ENCODE data around the gene NXNL2.

The NXNL2 gene

DNA sequence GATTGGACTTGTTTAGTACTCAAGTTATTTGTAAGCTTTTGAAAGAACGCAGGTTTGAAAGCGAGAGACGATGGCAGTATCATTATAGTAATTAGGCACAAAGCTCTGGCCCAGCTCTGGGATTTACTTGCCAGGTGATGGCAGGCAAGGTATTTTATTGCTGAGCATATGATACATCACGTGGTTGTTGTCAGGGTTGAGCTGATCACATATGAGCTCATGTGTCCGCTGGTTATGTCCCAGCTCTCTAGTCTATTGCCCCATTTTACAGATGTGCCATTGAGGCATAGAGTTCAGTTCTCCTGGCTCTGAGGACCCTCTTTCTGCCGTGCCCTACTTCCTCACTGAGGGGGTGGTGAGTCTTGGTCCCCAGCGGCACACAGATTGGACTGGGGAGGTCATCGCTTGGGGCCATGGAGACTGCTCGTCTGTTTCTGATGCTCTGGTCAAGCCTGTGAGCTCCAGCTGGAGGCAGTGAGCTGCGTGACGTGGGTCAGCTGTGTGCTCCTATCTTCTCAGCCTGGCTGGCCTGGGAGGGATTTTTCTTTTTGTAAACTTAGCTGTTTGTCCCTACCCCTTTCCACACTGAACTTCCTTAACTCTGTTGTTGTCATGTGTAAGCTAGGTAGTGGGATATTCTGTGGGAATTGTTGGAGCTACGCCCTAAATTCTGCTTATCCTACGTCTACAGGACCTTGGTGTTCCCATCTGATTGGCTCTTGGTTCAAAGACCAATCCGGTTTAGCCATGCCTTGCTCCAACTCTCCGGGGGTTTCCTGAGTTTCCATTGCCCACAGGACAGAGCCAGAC is 2.2 kb downstream of the NXNL2 start:
- H3K36me3 ChIP-seq (ENCODE audit: insufficient read depth, low read length) = no peaks in the 10 kb centered on the region
- no peak overlapping the region for H2AFZ ChIP-seq (ENCODE audit: low read depth, low read length)
- H3K9me3 ChIP-seq (ENCODE audit: low read length) = peaks cover 4% of the 10 kb centered on the region
- H3K27me3 ChIP-seq (ENCODE audit: insufficient read depth, low read length) = peaks cover 36% of the 10 kb centered on the region
- peaks cover 12% of the 10 kb centered on the region for H3K4me1 ChIP-seq (ENCODE audit: insufficient read depth, low read length)
- no peak overlapping the region for H3K4me3 ChIP-seq (ENCODE audit: low read length)

DNA sequence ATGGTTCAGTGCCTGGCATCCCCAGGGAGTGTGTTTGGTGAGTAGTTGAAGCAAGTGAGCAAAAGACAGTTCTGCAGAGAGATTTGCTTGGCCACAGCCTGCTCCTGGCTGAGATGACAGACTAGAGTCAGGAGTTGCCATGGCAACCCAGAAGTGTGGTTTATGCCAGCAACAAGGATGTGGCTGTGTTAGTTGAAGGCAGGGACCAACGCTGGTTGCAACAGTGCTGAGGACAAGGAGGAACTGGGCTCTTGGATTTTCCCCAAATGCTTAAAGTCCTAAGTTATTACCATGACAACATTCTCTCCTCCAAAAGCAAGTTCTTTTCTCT is 2.7 kb downstream of the NXNL2 start:
- peaks cover 31% of the 10 kb centered on the region for H3K27me3 ChIP-seq (ENCODE audit: insufficient read depth, low read length)
- peaks cover 12% of the 10 kb centered on the region for H3K4me1 ChIP-seq (ENCODE audit: insufficient read depth, low read length)
- H3K4me3 ChIP-seq (ENCODE audit: low read length) = no peak overlapping the region

DNA sequence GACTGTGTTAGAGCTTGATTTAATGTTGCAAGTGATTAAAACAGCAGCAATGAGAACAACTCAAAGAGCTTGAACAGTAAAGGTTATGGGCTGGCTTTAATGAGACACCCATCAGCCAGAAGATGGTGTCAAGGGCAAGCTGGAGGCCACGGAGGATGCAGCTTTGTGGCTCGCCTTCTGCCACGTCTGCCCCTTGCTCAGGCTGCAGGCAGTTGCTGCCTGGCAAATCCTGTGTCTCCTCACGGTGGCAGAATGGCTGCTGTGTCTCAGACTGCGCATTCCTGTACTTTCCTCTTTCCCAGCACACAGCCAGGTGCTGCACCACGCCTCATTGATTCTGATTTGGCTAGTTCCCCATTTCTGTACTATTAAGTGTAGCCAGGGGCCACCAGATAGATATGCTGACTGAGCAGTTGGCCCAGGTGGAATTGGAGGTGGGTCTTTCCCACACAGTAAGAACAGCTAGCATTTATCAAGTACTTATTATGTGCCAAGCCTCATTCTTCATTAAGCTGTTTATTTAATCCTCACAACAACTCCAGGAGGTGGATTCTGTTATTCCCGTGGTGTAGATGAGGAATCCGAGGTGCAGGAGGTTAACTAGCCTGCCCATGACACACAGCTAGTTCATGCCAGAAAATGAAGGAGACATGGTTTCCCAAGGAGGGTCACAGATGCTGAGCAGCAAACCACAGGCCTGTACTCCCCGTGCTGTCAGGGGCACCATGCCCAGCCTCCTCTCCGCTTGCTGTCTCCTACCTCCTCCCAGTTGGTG is 3.5 kb downstream of the NXNL2 start:
- no peak overlapping the region for H3K4me3 ChIP-seq (ENCODE audit: low read length)
- H3K9me3 ChIP-seq (ENCODE audit: low read length) = no peaks in the 10 kb centered on the region
- H3K27me3 ChIP-seq (ENCODE audit: insufficient read depth, low read length) = peaks cover 24% of the 10 kb centered on the region
- H3K36me3 ChIP-seq (ENCODE audit: insufficient read depth, low read length) = no peaks in the 10 kb centered on the region
- peaks cover 12% of the 10 kb centered on the region for H3K4me1 ChIP-seq (ENCODE audit: insufficient read depth, low read length)
- H2AFZ ChIP-seq (ENCODE audit: low read depth, low read length) = no peak overlapping the region

More for the DNA sequence above, 2.7 kb downstream of the NXNL2 start:
- Histone ChIP-seq H3K9me3 (ENCODE audit: low read length) (peaks cover 4% of the 10 kb centered on the region), H2AFZ (ENCODE audit: low read depth, low read length) (no peak overlapping the region), H3K36me3 (ENCODE audit: insufficient read depth, low read length) (no peaks in the 10 kb centered on the region)

DNA sequence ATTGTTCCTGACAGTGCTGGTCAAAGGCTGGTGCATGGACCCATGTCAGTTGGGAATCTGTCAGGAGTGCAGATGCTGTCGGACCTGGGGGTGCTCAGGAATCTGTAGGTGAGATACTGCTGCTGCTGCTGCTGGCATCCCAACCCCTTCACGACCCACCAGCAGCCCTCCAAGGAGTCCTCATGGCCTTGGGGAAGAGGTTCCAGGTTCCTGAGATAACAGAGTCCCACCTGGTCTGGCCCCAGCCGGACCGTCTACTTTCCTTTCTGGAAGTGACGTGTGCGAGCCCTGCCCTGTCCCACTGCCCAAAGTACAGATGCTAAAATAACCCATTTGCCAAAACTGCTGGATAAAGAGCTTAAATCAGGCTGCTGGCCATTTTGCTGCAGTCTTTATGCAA is 4.3 kb downstream of the NXNL2 start:
- Histone ChIP-seq H3K27me3 (ENCODE audit: insufficient read depth, low read length) (peaks cover 18% of the 10 kb centered on the region), H3K4me1 (ENCODE audit: insufficient read depth, low read length) (peaks cover 12% of the 10 kb centered on the region), H3K4me3 (ENCODE audit: low read length) (no peak overlapping the region), H2AFZ (ENCODE audit: low read depth, low read length) (no peak overlapping the region), H3K9me3 (ENCODE audit: low read length) (no peaks in the 10 kb centered on the region), H3K36me3 (ENCODE audit: insufficient read depth, low read length) (no peaks in the 10 kb centered on the region)

DNA sequence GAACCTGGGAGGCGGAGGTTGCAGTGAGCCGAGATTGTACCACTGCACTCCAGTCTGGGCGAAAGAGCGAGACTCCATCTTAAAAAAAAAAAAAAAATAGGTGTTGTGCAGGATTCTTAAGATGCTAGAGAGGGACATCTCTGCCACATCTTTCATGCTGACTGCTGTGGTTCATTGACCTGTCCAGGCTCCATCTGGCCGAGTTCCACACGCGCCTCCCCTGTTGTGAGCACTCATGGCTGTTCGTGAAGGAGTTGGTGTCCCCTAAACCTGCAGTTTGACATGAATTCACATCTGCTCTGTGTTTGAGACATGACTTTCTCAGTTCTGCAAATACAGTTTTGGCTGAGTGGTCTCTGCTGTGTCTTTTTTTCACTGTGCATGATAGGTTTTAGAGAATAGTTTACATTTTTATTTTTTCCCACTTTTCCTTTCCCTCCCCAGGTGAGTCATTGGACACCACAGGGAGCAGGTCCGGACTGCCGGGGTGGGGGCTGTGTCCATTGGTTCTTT is 5.3 kb downstream of the NXNL2 start:
- Histone ChIP-seq H3K4me1 (ENCODE audit: insufficient read depth, low read length) (peaks cover 12% of the 10 kb centered on the region), H3K4me3 (ENCODE audit: low read length) (no peak overlapping the region), H3K27me3 (ENCODE audit: insufficient read depth, low read length) (peaks cover 13% of the 10 kb centered on the region)

DNA sequence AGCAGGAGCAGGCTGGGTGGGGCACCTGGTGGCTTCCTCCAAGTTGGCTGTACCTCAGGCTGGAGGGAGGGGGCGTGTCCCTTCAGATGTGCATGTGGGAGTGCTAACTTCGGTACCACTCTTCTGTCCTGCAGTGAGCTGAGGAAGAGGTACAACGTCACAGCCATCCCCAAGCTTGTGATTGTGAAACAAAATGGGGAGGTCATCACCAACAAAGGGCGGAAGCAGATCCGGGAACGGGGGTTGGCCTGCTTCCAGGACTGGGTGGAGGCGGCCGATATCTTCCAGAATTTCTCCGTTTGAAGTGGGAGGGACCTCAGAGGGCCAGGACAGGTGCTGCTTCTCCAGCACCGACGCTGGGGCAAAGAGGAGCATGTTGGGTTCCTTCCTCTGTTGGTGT is 9.3 kb downstream of the NXNL2 start:
- H3K27me3 ChIP-seq (ENCODE audit: insufficient read depth, low read length) = no peaks in the 10 kb centered on the region

More for the DNA sequence above, 5.3 kb downstream of the NXNL2 start:
- Histone ChIP-seq H3K36me3 (ENCODE audit: insufficient read depth, low read length) (no peaks in the 10 kb centered on the region), H2AFZ (ENCODE audit: low read depth, low read length) (no peak overlapping the region), H3K9me3 (ENCODE audit: low read length) (no peaks in the 10 kb centered on the region)

DNA sequence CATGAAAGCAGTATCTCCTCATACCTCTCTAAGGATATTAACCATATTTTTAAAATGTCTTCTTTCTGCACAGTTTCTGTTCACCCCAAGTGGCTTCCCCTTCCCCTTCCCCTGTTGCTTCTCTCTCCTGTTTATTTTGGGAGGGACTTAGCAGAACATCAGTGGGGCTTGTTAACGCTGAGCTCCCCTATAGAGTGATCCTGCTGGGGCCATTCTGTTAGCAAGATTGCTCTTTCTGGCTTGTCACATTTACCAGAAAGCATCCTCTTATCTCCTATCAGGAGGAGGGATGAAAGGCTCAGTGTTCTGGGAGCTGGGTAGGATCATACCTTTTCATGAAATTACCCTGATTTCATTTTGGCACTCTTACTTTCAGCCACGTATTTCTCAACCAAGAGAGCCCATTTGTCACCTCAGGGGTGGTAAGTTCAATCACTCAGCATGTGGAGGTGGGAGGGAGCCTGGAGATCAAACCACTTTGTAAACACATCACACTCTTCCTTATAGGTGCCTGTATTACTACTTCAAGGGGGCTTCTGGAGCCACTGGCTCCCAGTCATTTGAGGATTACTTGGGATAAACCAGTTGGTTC is 16.7 kb downstream of the NXNL2 start:
- Histone ChIP-seq H3K4me3 (ENCODE audit: low read length) (no peak overlapping the region), H2AFZ (ENCODE audit: low read depth, low read length) (no peak overlapping the region), H3K27me3 (ENCODE audit: insufficient read depth, low read length) (no peaks in the 10 kb centered on the region), H3K4me1 (ENCODE audit: insufficient read depth, low read length) (no peaks in the 10 kb centered on the region), H3K9me3 (ENCODE audit: low read length) (no peaks in the 10 kb centered on the region), H3K36me3 (ENCODE audit: insufficient read depth, low read length) (no peaks in the 10 kb centered on the region)

More for the DNA sequence above, 9.3 kb downstream of the NXNL2 start:
- no peak overlapping the region for H2AFZ ChIP-seq (ENCODE audit: low read depth, low read length)
- H3K36me3 ChIP-seq (ENCODE audit: insufficient read depth, low read length) = no peaks in the 10 kb centered on the region
- no peaks in the 10 kb centered on the region for H3K9me3 ChIP-seq (ENCODE audit: low read length)
- H3K4me1 ChIP-seq (ENCODE audit: insufficient read depth, low read length) = no peaks in the 10 kb centered on the region
- H3K4me3 ChIP-seq (ENCODE audit: low read length) = no peak overlapping the region

DNA sequence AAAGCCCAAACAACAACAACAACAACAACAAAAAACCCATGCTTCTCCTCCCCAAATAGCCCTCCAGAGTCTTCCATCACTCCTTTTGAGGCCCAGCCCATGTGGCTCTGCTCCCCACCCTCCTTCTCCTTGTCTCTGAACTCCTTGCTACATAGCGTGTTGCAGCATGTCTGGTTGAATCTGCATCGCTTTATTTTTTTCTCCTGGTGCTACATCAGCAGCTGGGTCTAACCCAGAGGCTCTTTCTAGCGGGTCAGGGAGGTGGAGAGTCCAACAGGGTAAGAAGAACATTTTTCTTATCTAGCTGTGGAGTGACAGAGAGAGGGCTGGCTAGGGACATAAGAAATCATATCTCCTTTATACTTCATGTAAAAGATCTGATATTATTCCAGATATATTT is 18.4 kb downstream of the NXNL2 start:
- Histone ChIP-seq H3K36me3 (ENCODE audit: insufficient read depth, low read length) (no peaks in the 10 kb centered on the region), H3K4me3 (ENCODE audit: low read length) (no peak overlapping the region), H2AFZ (ENCODE audit: low read depth, low read length) (no peak overlapping the region), H3K27me3 (ENCODE audit: insufficient read depth, low read length) (no peaks in the 10 kb centered on the region), H3K4me1 (ENCODE audit: insufficient read depth, low read length) (no peaks in the 10 kb centered on the region), H3K9me3 (ENCODE audit: low read length) (no peaks in the 10 kb centered on the region)

DNA sequence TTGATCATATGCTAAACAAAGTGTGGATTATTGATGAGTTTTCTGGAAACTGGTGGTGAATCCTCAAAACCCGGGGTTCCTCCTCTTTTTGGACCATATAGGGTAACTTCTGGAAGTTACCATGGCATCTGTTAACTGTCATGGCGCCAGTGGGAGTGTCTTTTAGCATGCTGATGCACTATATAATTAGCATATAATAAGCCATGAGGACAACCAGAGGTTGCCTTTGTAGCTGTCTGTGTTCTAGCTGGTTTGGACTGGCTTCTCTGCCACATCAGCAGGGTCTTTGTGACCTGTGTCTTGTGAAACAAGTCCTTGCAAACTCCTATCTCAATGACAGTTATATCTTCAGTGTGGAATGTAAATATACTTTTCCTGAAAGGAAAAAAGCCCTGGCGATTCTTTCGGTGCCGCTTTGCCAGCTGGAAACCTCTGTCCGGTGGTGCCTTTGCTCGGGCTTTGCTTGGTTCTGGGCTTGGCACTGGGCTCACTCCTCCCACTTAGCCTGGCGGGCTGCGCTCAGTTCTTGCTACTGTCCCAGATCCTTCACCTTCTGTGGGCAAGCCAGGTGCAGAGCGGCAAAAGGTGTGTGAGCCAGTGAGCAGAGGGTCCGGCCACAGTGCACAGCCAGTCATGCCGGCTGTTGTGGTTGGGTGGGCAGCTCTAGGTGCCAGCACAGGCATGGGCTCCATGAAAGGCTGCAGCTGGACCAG is 20.4 kb downstream of the NXNL2 start:
- no peak overlapping the region for H3K4me3 ChIP-seq (ENCODE audit: low read length)
- no peaks in the 10 kb centered on the region for H3K9me3 ChIP-seq (ENCODE audit: low read length)
- H2AFZ ChIP-seq (ENCODE audit: low read depth, low read length) = peak overlapping the region; percentile 23
- no peaks in the 10 kb centered on the region for H3K4me1 ChIP-seq (ENCODE audit: insufficient read depth, low read length)
- no peaks in the 10 kb centered on the region for H3K27me3 ChIP-seq (ENCODE audit: insufficient read depth, low read length)
- no peaks in the 10 kb centered on the region for H3K36me3 ChIP-seq (ENCODE audit: insufficient read depth, low read length)

DNA sequence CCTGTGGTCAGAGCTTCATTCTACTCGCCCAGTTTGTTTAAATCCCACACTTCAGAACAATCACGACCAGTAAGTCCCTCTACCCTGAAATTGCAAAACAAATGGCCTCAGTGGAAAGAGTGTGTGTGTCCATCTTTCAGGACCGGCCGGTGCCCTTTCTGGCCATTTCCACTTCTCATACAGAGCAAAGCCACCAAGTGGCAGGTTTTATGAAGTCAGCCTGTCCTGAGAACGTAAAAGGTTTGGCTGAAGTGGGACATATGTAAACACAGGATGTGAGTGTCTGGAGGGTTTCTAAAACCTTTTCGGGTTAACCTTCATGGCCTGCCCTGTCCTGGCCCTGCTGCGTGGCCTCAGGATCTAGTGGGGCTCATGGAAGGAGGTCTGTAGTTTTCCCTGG is 24.7 kb downstream of the NXNL2 start:
- Histone ChIP-seq H3K4me3 (ENCODE audit: low read length) (no peak overlapping the region), H2AFZ (ENCODE audit: low read depth, low read length) (no peak overlapping the region), H3K36me3 (ENCODE audit: insufficient read depth, low read length) (no peaks in the 10 kb centered on the region), H3K27me3 (ENCODE audit: insufficient read depth, low read length) (no peaks in the 10 kb centered on the region), H3K4me1 (ENCODE audit: insufficient read depth, low read length) (no peaks in the 10 kb centered on the region), H3K9me3 (ENCODE audit: low read length) (no peaks in the 10 kb centered on the region)

DNA sequence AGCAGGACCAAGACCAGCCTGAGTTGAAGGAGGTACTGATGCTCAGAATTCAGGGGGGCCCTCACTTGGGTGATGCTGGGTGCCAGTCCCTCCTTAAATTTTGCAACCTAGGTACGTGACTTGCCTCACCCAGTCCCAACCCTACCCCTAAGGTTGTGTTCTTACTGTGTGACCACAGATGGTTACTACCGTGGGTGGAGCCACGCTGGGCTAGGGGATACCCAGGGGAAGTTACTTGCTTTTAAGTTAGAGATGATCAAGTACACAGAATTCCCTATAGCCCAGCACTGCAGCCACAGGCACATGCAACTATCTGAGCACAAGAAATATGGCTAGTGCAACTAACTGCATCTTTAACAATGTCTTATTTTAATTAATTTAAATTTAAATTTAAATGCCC is 32.9 kb downstream of the NXNL2 start:
- Histone ChIP-seq H3K27me3 (ENCODE audit: insufficient read depth, low read length) (no peaks in the 10 kb centered on the region), H3K4me3 (ENCODE audit: low read length) (no peak overlapping the region), H2AFZ (ENCODE audit: low read depth, low read length) (no peak overlapping the region), H3K36me3 (ENCODE audit: insufficient read depth, low read length) (no peaks in the 10 kb centered on the region), H3K4me1 (ENCODE audit: insufficient read depth, low read length) (no peaks in the 10 kb centered on the region), H3K9me3 (ENCODE audit: low read length) (no peaks in the 10 kb centered on the region)

DNA sequence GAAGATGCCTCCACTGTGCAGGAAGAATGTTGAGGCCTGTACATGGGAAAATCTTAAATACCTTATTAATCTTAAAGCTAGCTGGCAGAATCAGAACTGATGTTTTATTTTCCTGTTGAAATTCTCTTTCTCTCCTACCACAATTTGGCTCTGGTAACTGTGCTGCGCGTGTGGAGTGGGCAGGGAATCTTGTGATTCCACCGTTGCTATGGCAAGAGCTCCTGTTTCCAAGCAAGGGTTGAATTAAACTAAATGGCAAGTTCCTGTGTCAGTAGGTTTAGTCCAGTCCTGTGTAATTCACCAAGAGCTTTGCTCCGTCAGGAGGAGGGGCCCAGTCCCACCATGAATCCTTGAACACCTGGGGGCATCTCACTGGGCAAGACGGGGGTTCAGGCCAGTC is 36.4 kb downstream of the NXNL2 start:
- H2AFZ ChIP-seq (ENCODE audit: low read depth, low read length) = no peak overlapping the region
- no peaks in the 10 kb centered on the region for H3K9me3 ChIP-seq (ENCODE audit: low read length)
- H3K36me3 ChIP-seq (ENCODE audit: insufficient read depth, low read length) = no peaks in the 10 kb centered on the region
- H3K4me3 ChIP-seq (ENCODE audit: low read length) = no peak overlapping the region
- no peaks in the 10 kb centered on the region for H3K27me3 ChIP-seq (ENCODE audit: insufficient read depth, low read length)
- H3K4me1 ChIP-seq (ENCODE audit: insufficient read depth, low read length) = peaks cover 7% of the 10 kb centered on the region

DNA sequence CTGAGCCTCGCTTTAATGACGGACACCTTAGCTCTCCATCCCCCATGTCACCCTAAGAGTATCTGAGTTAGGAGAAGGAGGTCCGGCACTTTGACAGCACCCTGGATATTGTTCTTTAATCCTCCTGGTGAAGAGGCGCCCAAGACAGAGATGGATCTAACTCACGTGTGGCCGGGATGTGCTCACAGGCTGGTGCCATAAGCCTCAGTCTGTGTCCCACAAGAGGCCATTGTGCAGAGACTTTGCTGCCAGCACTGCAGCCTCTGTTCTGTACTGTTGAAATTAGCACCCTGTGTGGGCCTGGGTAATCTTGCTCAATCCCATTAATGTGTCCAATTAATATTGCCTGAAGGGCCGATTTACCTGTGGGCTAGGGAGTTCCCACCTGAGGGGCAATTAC is 37.7 kb downstream of the NXNL2 start:
- no peaks in the 10 kb centered on the region for H3K9me3 ChIP-seq (ENCODE audit: low read length)
- H3K36me3 ChIP-seq (ENCODE audit: insufficient read depth, low read length) = no peaks in the 10 kb centered on the region
- H3K4me1 ChIP-seq (ENCODE audit: insufficient read depth, low read length) = peaks cover 7% of the 10 kb centered on the region
- no peaks in the 10 kb centered on the region for H3K27me3 ChIP-seq (ENCODE audit: insufficient read depth, low read length)
- H3K4me3 ChIP-seq (ENCODE audit: low read length) = no peak overlapping the region
- no peak overlapping the region for H2AFZ ChIP-seq (ENCODE audit: low read depth, low read length)

Data from neuron (in vitro differentiated cells).